HL-60/S4 (cell line): ENCODE measurements around the gene TCOF1.

Experiments used
- in situ Hi-C: fragments of 300-500 bp; cut with MboI; formaldehyde crosslinking; loops from 2 replicates; pipeline ENCODE4 v1.14.3; 2022; ENCODE audit warnings: low sequenced_read_pairs

TCOF1 gene

GRCh38 chr5:150357326-150358260, at the start of gene TCOF1:
TSS of gene TCOF1 (plus strand) at chr5:150357697. CDS start at chr5:150357747, 50 bp downstream.
- in situ Hi-C loops, result no loop called here

DNA sequence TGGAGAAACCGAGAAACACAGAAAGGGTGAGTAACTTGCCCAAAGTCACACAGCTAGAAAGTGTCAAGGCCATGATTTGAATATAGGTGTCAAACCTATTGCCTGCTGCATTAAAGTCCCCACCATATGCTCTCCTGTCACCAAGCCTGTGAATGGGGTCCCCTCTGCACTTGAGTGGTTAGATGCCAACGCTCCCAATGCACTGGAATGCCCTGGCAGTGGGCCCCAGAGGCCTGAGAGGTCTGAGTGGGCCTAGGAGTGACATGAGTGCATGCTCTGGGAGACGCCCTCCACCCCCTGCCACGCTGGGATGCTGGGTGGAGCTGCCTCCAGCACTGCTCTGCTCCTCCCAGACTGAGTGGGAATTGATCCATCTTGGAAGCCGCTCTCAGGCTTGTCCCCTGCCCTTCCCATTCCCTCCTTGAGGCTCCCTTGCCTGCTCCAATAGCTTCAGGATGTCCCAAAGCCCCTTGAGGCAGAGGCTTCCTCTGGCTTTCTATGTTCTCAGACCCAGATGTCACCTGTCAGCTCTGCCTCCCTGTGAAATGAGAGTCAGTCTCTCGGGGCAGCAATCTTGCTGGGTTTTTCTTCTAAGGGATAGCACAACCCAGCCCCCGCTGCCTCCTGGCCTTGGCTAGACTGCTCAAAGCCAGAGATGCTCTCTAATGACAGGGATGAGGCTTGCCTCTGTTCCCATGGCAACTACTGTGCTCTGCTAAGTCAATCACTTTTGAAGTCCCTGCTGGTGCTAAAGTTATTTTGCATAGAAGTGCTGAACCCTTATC, 48.2 kb upstream of the TCOF1 start:
- in situ Hi-C loops, result no loop called here

GRCh38 chr5:150309886-150310239, 47.6 kb upstream of the TCOF1 start:
- in situ Hi-C loops, result no loop called here

GRCh38 chr5:150310246-150310645, 47.3 kb upstream of the TCOF1 start:
- in situ Hi-C loops, result no loop called here

GRCh38 chr5:150311015-150311692, 46.3 kb upstream of the TCOF1 start:
- in situ Hi-C loops, result no loop called here

DNA sequence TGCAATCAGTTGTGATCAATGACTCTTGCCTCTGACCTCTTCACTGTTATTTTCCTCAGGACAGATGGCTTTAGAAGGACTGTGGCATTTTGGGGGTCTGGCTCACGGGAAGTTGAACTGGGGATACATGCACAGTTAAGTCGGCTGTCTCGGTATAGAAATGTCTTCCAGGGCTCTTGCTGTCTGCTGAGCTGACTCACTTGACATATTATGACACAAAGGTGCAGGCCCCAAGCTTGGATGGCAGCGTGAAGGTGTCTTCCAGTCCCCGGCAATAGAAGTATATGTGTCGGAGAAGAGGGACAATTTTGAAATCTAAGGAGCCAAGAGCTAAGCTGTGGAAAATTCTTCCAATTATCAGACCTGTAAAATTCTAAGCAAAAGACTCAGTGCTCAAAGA, 45.0 kb upstream of the TCOF1 start:
- in situ Hi-C loops, result no loop called here

GRCh38 chr5:150313501-150313900, 44.0 kb upstream of the TCOF1 start:
- in situ Hi-C loops, result no loop called here

GRCh38 chr5:150313921-150314716, 43.4 kb upstream of the TCOF1 start:
- in situ Hi-C loops, result no loop called here

DNA sequence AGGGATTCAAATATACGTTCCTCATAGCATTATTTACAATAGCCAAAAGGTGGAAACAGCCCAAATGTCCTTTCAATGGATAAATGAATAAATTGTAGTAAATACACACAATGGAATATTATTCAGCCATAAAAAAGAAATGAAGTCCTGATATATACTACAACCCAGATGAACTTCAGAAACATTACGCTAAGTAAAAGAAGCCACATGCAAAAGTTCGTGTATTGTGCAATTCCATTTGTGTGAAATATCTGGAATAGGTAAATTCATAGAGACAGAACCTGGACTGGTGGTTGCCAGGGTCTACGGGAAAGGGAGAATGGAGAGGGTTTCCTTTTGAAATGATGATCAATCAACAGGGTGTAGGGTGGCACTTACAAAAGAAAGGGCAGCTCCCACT, 42.3 kb upstream of the TCOF1 start:
- in situ Hi-C loops, result no loop called here

DNA sequence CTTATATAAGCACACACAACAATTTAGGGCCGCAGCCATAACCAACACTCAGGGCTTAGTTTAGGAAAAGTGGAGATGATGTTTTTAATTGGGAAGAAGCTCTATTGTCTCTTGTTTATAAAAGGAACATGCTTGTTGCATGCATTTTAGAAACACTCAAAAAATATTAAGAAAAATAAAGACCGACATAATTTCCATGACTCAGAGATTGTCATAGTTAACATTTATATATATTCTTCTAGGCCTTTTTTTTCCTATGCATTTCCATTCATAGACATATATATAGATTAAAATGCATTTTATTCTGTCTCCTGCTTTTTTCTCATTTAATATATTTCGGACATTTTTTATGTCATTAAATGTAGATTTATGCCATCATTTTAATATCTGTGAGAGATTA, 41.2 kb upstream of the TCOF1 start:
- in situ Hi-C loops, result no loop called here

DNA sequence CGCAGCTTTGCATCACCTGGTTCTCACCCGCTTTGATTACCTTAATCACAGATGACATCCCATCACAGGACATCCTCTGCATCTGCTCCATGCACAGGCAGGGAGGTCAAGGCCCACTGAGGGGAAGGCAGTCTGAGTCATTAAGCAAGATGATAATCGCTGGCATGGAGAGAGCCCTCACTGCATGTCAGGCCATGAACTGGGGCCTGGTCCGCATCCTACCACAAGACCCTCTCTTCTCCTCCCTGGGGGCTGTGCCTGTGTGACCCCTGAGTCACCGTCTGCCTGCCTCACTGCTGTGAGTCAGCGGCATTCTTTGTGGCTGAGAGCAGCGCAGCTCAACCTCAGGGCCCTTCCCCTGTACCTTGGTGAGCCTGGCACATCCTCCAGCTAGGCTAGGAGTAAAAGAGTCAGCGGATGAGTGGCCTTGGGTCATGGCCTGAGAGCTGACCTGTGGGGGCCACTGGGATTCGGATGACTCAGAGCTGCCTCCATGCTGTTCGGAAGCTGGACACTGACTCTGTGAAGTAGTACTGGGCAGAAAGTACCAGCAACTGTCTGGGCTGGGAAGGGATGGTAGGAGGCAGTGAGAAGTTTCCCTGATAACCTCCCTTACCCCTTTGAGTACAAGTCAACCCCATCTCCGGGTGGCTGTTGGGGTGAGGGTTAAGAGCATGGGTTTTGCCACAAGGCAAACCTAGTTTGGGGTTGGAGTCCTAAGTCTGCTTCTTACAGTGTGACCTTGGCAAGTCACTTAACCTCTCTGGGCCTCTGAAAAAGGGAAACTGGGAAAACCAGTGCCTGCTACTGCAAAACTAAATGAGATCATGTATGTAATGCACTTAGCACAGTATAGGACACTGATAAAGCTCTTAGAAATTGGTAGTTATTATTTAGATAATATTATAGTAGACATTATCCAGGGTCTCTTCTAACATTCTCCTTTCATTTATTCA, 40.2 kb upstream of the TCOF1 start:
- in situ Hi-C loops, result no loop called here

DNA sequence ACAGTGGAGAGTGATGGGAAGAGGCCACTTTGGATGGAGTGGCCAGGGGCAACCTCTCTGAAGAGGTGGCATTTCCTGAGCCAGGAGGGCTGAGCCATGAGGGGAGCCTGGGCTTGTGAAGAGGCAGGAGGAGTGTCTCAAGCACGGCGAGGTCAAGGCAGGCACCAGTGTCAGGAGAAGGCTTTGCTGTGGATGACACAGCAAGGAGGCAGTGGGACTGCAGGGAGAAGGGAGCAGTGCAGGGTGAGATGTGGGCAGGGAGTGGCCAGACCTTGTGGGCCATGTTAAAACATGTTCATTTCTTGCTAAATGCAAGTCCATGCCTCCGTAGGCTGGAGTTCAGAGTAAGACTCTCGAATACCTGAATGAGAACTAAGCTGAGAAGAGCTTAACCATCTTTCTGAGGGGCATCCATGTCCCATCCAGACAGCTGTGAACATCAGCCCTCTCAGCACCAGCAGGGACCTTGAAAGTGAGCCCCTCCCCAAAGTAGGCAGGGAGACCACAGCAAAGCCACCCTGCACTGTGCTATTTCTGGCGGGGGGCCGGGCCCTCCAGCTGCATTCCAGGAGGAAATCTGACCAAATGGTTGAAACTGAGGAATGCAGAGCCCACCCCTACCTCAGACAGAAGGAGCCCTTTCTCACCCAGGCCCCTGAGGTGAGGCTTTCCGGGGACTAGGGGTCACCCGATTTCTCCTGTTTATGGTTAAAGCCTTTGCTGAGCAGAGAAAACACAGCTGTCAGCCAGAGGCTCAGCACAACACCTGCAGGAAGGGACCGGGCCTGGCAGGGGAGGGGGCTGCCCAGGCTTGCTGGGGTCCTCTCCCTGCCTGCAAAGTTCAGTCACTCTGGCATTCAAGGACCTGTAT, 38.6 kb upstream of the TCOF1 start:
- in situ Hi-C loops, result no loop called here

- in situ Hi-C loops, result no loop called here
These were observed 38.1 kb upstream of the TCOF1 start for GRCh38 chr5:150319484-150319790.

- in situ Hi-C loops, result no loop called here
These were observed 37.4 kb upstream of the TCOF1 start for GRCh38 chr5:150320044-150320613.

DNA sequence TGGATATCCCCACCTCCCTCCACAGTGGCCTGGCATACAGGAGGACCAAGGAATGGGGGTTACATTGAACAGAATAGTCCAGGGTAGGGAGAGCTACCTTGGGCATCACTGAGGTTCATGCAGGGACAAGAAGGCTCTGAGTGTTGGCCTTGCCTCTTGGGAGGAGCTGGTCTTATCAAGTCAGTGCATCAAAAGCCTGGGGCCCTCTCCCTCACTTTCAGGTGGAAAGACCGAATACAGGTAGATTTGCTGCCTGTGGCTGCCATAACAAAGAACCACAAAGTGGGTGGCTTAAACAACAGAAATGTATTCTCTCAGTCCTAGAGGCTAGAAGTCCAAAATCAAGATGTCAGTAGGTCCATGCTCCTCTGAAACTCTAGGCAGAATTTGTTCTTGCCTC, 36.3 kb upstream of the TCOF1 start:
- in situ Hi-C loops, result no loop called here

- in situ Hi-C loops, result no loop called here
These were observed 35.7 kb upstream of the TCOF1 start for GRCh38 chr5:150321784-150322183.

DNA sequence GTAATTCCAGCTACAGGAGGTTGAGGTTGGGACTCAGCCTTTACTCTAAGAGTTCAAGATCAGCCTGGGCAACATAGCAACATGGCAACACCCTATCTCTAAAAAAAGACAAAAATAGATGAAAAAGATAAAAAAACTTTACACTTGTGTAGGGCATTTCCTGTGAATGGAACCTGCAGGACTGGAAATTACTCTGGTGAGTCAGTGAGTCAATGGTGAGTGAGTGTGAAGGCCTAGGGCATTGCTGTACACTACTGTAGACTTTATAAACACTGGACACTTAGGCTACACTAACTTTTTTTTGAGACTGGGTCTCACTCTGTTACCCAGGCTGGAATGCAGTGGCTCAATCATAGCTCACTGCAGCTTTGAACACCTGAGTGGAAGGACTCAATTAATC, 35.3 kb upstream of the TCOF1 start:
- in situ Hi-C loops, result no loop called here

GRCh38 chr5:150323092-150323491, 34.4 kb upstream of the TCOF1 start:
- in situ Hi-C loops, result no loop called here
